Measurements from ENCODE around the gene TMEM161A. TPM values are rescaled to one million over a fixed set of nuclear protein-coding genes. Genes with fewer than 3 reads are reported as not detected.

The TMEM161A gene
- total RNA-seq, 1 donor from 2014 or later, result 14.5 TPM

GRCh38 chr19:19160461-19161035 is 22.3 kb upstream of the TMEM161A start:
- TF ChIP-seq CTCF (IDR thresholded peaks at IDR 0.05), result no peak
- no peak for DNase-seq (ENCODE audit: low spot score in 2 of 2)
- Histone ChIP-seq H3K4me1 (no peaks in the 10 kb centered on the region), H3K36me3 (peaks cover 6 to 11% of the 10 kb centered on the region in 2 donors), H3K27ac (no peak overlapping the region), H3K4me3 (no peak overlapping the region), H3K9me3 (no peaks in the 10 kb centered on the region), H3K27me3 (no peaks in the 10 kb centered on the region)
- intact Hi-C loops (cut with DNase I), result no loop called here

GRCh38 chr19:19159534-19159933 is 21.3 kb upstream of the TMEM161A start:
- DNase-seq (ENCODE audit: low spot score in 2 of 2), result no peak
- TF ChIP-seq CTCF (IDR thresholded peaks at IDR 0.05), result no peak

GRCh38 chr19:19157808-19158207 is 19.5 kb upstream of the TMEM161A start:
- no peaks in the 10 kb centered on the region for H3K4me1 ChIP-seq
- intact Hi-C loops (cut with DNase I), result no loop called here
- no peaks in the 10 kb centered on the region for H3K27me3 ChIP-seq
- H3K9me3 ChIP-seq, result no peaks in the 10 kb centered on the region
- peaks cover 6 to 11% of the 10 kb centered on the region in 2 donors for H3K36me3 ChIP-seq
- no peak for TF ChIP-seq CTCF (IDR thresholded peaks at IDR 0.05)
- no peak overlapping the region for H3K27ac ChIP-seq
- DNase-seq (ENCODE audit: low spot score in 2 of 2), result no peak
- no peak overlapping the region for H3K4me3 ChIP-seq

More at GRCh38 chr19:19159534-19159933, 21.3 kb upstream of the TMEM161A start:
- H3K27ac ChIP-seq, result no peak overlapping the region
- H3K4me3 ChIP-seq, result no peak overlapping the region
- intact Hi-C loops (cut with DNase I), result no loop called here
- H3K27me3 ChIP-seq, result no peaks in the 10 kb centered on the region
- no peaks in the 10 kb centered on the region for H3K4me1 ChIP-seq
- H3K36me3 ChIP-seq, result peaks cover 6 to 11% of the 10 kb centered on the region in 2 donors
- H3K9me3 ChIP-seq, result no peaks in the 10 kb centered on the region

GRCh38 chr19:19155495-19156219 is 17.4 kb upstream of the TMEM161A start:
- intact Hi-C loops (cut with DNase I), result no loop called here
- no peak for DNase-seq (ENCODE audit: low spot score in 2 of 2)
- H3K9me3 ChIP-seq, result no peaks in the 10 kb centered on the region
- H3K27ac ChIP-seq, result no peak overlapping the region
- H3K4me3 ChIP-seq, result no peak overlapping the region
- TF ChIP-seq CTCF (IDR thresholded peaks at IDR 0.05), result no peak
- no peaks in the 10 kb centered on the region for H3K4me1 ChIP-seq
- H3K27me3 ChIP-seq, result no peaks in the 10 kb centered on the region
- peaks cover 6 to 11% of the 10 kb centered on the region in 2 donors for H3K36me3 ChIP-seq

- H3K27me3 ChIP-seq, result no peaks in the 10 kb centered on the region
- no peaks in the 10 kb centered on the region for H3K9me3 ChIP-seq
- DNase-seq (ENCODE audit: low spot score in 2 of 2), result no peak
- no peaks in the 10 kb centered on the region for H3K4me1 ChIP-seq
- peaks cover 6 to 11% of the 10 kb centered on the region in 2 donors for H3K36me3 ChIP-seq
- intact Hi-C loops (cut with DNase I), result no loop called here
- no peak overlapping the region for H3K4me3 ChIP-seq
- H3K27ac ChIP-seq, result no peak overlapping the region
- TF ChIP-seq CTCF (IDR thresholded peaks at IDR 0.05), result no peak
These were observed 16.7 kb upstream of the TMEM161A start for GRCh38 chr19:19154768-19155494.

Measured in ascending aorta (tissue), 2 donors.